DMS153 treated with DMSO at 0.1 percent for 48 hours (cell line): ENCODE measurements around the gene LEMD1.
"Not testable (repeated sequence)": the region's sequence is repeated elsewhere in the genome, so short reads cannot be mapped to it uniquely, and the experiment has no call there.

Experiments used
- DNase-seq: peaks from one replicate; lab custom pipeline; 2025; ENCODE audit not compliant: unreplicated experiment; lab: John Stamatoyannopoulos, UW

The LEMD1 gene

DNA sequence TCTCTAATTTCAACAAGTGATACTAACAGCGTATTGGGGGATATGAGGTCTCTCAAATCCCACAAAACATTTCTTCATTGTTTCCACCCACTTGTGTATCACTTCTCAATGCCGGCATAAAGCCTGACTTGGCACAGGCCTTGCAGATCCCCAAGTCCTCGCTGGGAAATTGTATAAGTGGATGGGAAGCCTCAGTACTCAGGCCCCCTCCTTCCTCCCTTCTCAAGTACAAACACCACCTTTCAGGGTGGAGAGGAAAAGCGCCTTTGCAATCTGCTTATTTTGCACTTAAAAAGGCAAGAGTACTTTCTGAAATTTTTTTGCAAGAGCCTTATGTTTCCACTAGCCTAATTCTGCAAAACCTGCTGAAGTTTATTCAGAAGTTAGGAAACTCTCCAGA is 39.3 kb downstream of the LEMD1 start:
- DNase-seq, result no peak

- no peak for DNase-seq
Measured at GRCh38 chr1:205381305-205381704, 40.6 kb downstream of the LEMD1 start.

DNA sequence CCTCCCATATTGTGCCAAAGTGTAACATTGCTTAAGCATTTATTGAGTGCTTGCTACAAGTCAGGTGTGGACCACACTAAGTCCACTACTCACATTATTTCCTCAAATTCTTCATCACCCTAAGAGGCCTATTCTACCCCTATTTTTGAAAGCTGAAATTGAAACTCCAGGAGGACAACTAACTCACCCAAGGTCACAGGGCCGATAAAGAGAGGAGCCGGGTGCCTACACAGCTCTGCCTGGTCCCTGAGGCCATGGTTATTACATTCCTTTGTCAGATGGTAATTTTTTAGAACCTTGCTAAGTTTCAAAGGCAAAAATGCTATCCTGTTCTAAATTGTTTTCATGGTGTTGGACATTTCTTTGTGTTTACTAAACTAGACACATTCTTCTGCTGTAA is 41.0 kb downstream of the LEMD1 start:
- no peak for DNase-seq

GRCh38 chr1:205379056-205379455 is 42.8 kb downstream of the LEMD1 start:
- DNase-seq, result no peak

GRCh38 chr1:205377355-205377754 is 44.5 kb downstream of the LEMD1 start:
- DNase-seq, result no peak

DNA sequence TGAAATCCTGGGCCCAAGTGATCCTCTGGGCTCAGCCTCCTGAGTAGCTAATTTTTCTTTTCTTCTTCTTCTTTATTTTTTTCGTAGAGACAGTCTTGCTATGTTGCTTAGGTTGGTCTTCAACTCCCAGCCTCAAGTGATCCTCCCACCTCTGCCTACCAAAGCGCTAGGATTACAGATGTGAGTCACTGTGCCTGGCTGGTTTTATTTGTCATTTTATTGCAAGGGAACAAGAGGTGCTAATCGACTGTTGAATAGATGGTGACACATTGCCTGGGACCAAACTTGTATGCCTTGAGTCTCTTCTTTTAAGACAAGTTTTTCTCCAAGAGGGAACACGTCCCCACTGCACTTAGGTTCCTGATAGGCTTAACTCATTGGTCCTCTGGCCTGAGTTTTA is 45.1 kb downstream of the LEMD1 start:
- DNase-seq, result no peak

DNA sequence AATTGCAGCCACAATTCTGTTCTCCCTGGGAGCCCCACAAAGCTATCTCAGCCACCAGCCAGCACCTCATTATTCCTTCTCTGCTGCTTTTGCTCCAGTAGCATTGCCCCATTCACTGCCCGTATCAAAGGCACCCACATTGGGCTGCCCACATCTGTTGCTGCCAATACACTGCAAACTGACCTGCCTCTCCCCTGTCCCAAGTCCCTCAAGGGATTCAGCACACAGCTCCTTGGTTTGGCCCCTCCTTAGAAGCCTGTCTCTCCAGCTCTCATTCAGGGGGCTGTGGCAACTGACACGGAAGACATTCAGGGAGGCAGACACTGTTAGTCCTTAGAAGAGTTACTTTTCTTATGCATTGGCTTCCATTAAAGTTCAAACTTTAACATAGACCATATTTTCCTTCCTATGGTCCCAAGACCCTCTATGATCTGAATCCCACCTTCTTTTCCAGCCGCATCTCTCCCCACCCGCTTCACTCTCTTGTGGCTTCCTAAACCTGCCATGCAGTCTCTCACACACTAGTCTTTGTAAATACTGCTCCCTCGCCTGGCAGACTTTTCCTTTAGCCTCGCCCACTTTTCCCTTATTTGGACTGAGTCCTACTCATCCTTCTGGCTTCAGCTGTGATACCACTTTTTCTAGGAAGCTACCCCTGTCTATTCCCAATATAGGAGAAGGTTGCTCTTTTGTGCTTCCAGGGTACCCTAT is 45.9 kb downstream of the LEMD1 start:
- peak; percentile 65 for DNase-seq

DNA sequence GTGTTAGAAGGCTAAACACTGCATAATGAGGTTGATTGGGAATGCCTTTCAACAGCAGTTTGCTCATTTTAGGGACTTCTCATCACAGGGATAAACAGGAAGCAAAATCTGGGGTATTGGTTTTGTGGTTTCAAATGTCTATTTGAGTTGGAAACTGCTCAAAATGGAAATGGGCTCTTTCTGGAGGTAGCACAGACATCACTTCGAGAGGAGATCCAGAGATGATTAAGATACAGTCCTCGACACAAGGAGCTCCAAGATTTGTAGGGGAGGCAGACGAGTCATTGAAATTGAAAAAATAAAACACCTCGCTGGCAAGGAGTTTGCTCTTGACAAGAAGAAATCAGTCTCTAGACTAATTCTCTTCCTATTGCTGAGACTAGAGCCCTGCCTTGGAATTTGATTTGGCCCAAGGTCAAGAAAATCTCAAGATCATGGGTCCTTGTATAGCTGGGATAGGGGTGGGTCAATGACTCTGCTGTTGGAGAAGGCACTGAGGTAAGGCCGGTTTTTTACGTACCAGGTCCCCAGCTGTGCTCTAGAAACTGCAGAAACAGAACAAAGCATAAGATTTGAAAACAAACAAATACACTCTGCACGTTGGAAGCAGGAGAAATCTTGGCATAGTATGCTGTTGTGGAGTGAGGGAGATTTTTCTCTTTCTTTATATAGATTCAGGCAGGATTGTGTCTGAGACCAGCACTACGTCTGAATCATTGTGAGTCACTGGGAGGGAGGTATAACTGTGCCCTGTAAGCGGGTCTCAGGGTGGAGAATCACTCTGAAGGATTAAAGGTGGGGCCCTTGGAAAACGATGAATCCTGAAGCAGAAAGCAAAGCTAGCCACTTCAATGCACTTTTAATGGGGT is 47.4 kb downstream of the LEMD1 start:
- DNase-seq, result no peak

DNA sequence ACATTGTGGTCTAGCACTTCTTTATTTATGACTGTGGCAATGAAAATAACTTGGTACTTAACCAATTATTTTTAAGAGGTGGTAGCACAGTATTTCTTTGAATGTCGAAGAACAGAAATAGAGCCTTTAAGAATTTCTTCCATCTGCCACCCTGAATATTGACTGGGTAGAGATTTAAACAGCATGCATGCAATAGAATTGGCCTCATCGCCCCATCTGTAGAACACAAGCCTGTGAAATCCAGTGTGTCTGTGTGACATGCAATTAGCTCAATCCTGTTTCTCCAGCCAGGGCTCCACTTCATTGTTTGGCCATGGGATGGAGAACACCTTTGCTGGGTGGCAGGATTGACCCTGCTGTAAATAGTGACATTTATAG is 48.1 kb downstream of the LEMD1 start:
- DNase-seq, result no peak

GRCh38 chr1:205373022-205373797 is 48.6 kb downstream of the LEMD1 start:
- no peak for DNase-seq

DNA sequence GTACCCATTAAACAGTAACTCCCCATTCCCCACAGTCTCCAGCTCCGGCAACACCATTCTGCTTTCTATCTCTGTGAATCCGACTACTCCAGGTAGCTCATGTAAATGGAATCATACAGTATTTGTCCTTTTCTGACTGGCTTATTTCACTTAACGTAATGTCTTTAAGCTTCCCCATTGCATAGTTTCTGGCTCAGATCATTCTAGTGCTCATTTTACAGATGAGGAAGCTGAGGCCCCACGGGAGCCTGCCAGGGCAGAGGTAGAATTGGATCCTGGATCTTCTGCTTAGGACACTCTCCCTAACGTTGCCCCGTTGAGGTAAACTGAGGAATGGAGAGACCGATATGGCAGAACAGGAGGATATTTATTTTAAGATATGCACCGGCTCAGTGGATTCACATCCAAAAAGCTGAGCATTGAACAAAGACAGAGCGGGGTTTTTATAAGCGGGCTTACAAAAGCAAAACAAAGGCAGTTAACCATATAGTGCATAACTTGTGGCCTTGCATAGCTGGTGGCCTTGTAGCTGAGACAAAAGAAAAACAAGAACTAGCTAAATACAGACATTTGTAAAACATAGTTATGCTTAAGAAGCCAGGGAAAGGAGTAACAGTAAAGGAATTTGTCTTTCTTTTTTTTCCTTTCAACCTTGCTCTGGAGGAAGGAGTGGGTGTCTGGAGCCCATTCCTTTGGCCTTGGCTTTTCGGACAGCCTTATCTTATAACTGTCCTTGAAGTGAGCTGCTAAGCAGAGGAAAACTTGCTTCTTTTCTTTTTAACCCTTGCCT is 49.8 kb downstream of the LEMD1 start:
- DNase-seq, result no peak

- DNase-seq, result no peak
Measured at GRCh38 chr1:205370780-205371179, 51.1 kb downstream of the LEMD1 start.

GRCh38 chr1:205369701-205370123 is 52.1 kb downstream of the LEMD1 start:
- DNase-seq, result no peak

GRCh38 chr1:205368478-205368877 is 53.4 kb downstream of the LEMD1 start:
- DNase-seq, result no peak

DNA sequence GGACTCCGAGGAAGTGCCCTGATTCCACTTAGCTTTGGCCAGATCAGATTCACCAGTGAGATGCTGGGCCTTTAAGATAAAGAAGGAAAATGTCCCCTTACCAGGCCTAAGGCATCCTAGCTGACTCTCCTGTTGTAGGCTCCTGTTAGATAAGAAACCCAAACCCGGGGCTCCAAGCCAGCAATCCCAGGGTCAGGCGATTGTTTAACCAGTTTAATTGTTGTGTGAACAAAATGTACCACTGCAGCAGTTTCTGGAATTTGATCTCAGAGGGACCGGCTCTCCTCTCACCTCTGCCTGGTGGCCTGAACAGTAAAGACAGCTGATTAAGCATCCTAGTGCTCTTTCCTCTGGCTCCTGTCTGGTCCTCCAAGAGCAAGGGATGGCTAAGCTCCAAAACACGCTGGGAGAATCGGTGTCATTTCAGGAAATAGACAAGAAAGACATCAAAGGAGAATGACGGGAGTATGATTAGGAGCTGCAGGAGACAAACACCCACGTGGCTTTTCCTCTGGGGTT is 55.9 kb downstream of the LEMD1 start:
- peak; percentile 87 for DNase-seq

DNA sequence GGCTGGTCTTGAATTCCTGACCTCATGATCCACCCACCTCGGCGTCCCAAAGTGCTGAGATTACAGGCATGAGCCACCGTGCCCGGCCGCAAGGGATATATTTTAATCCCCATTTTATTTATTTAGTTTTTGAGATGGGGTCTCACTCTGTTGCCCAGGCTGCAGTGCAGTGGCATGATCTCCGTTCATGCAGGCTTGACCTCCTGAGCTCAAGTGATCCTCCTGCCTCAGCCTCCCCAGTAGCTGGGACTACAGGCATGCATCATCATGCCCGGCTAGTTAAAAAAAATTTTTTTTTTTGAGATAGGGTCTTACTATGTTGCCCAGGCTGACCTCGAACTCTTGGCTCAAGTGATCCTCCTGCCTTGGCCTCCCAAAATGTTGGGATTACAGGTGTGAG is 56.8 kb downstream of the LEMD1 start:
- DNase-seq, result not testable (repeated sequence)

DNA sequence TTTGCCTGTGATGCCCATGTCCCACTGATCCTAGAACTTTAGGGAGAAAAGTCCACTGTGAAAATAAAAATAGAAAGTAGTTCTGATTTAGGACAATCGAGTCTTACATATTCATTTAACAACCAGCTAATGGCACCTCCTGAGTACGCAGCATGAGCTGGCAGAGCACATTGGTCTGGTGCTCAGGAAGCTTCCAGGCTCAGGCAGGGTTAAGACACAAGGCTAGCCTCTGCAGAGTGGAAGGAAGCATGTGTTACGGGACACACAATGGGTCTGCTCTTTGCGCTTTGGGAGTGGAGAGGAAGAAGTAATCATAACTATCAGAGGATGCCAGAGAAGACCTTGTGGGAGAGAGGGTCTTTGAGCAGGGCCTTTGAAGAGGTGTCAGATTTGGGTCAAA is 61.0 kb downstream of the LEMD1 start:
- DNase-seq, result no peak

GRCh38 chr1:205359771-205360565 is 61.9 kb downstream of the LEMD1 start:
- peak; percentile 61 for DNase-seq

DNA sequence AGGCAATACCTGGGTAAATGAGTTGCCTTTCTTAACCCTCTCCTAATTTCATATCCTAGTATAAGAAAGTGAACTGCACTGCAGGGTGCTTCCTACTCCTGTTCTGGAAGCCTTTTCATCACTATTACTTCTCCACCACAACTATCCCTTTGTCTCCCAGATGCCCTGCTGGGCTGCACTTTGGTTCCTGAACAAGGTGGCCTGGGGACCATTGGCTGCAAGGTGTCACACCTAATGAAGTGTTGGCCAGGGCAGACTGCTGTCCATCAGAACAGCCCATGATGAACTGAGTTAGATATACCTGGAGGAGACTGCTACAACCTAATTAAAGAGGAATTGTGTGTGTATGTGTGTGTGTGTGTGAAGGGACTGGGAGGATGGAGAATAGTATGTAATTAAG is 63.3 kb downstream of the LEMD1 start:
- no peak for DNase-seq

DNA sequence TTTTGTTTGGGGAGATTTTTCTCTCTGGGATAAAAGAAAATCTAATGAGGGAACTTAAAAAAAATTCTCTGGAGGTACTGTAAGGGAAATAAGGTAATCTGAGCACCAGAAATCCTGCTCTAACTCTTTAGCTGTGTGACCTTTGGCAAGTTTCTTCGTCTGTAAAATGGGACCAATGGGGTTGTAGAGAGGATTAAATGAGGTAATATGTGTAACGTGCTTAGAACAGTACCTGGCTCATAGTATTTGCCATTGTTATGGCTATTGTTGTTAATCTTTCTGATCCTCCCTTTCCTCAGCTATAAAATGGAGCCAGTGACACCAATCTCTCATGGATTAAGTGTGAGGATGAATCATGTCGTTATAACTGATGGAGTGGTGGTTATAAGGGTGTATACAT is 64.3 kb downstream of the LEMD1 start:
- DNase-seq, result no peak
